B cell (primary cell): ENCODE results near the gene NRDE2. TPM values are rescaled to one million over a fixed set of nuclear protein-coding genes. Genes with fewer than 3 reads are reported as not detected.

Experiments
- ATAC-seq: fragments of 200-7000 bp; cut with Tn5 transposase; one replicate; pipeline ENCODE4 v1.10.0; 2021; ENCODE audit warnings: low read depth, mild to moderate bottlenecking, moderate number of reproducible peaks, moderate library complexity
- CTCF ChIA-PET: fragments of 350-600 bp; sonication (Branson Sonifier 250); formaldehyde crosslinking; loops from one replicate; lab custom pipeline; 2021; ENCODE audit warnings: antibody characterized with exemption, inconsistent platforms; lab: Charles Lee
- POLR2A ChIA-PET: fragments of 350-600 bp; sonication (Branson Sonifier 250); formaldehyde crosslinking; loops from one replicate; lab custom pipeline; 2021; ENCODE audit warnings: antibody characterized with exemption; lab: Charles Lee
- DNase-seq: peaks from one replicate; pipeline ENCODE4 v3.0.0; 2013
- H2AFZ ChIP-seq: 2 replicates; pipeline ENCODE4 v1.6.1; 2012; ENCODE audit warnings: mild to moderate bottlenecking, low read depth, low read length; ENCODE audit not compliant: insufficient read depth, poor library complexity, severe bottlenecking
- H3K27ac ChIP-seq, 2 donors: 1 replicate in 1 of 2; 2 replicates in 1 of 2; pipeline ENCODE4 v1.5.1; 2012 to 2013; ENCODE audit warnings: low read length in 2 of 2, mild to moderate bottlenecking in 2 of 2, moderate library complexity in 1 of 2
- H3K27me3 ChIP-seq, 4 experiments: fragments of 200-600 bp in 1 of 4; sonication (generic) in 1 of 4; replicated peaks in 1 of 4; 1 replicate in 2 of 4; 2 replicates in 2 of 4; pipeline versions ENCODE4 v1.6.1 to v1.7.0; 2013 to 2016; ENCODE audit warnings: low read length in 3 of 4, mild to moderate bottlenecking in 2 of 4, mixed read lengths in 1 of 4, moderate library complexity in 1 of 4; ENCODE audit not compliant: insufficient read depth in 4 of 4, control insufficient read depth in 3 of 4; ENCODE audit errors: control extremely low read depth in 1 of 4
- H3K36me3 ChIP-seq, 2 experiments: replicated peaks in 1 of 2; 1 replicate in 1 of 2; 2 replicates in 1 of 2; pipeline versions ENCODE4 v1.6.1 to v1.7.1; 2013; ENCODE audit warnings: low read length in 1 of 2; ENCODE audit not compliant: insufficient read depth in 2 of 2, control insufficient read depth in 1 of 2; ENCODE audit errors: control extremely low read depth in 1 of 2, extremely low read depth in 1 of 2
- H3K4me1 ChIP-seq, 2 donors: fragments of 200-600 bp in 1 of 2; sonication (generic) in 1 of 2; 1 replicate in 1 of 2; 2 replicates in 1 of 2; pipeline versions ENCODE4 v1.5.1 to v1.6.1; 2013 to 2017; ENCODE audit warnings: low read length in 2 of 2; ENCODE audit not compliant: control insufficient read depth in 2 of 2, insufficient read depth in 2 of 2
- H3K4me2 ChIP-seq: replicated peaks from 2 replicates; pipeline ENCODE3; 2012; ENCODE audit warnings: mild to moderate bottlenecking, low read depth, low read length; ENCODE audit not compliant: poor library complexity, severe bottlenecking
- H3K4me3 ChIP-seq, 5 experiments: fragments of 200-600 bp in 1 of 5; sonication (generic) in 1 of 5; 1 replicate in 3 of 5; 2 replicates in 2 of 5; pipeline versions ENCODE4 v1.5.1 to v1.7.0; 2011 to 2016; ENCODE audit warnings: low read length in 4 of 5, mild to moderate bottlenecking in 4 of 5, low read depth in 2 of 5, control low read depth in 1 of 5, moderate library complexity in 1 of 5; ENCODE audit not compliant: insufficient read depth in 1 of 5; ENCODE audit errors: control extremely low read depth in 1 of 5, extremely low read depth in 1 of 5
- H3K79me2 ChIP-seq: fragments of 200-600 bp; sonication (generic); one replicate; pipeline ENCODE4 v1.6.0; 2016; ENCODE audit warnings: low read length; ENCODE audit not compliant: control insufficient read depth, insufficient read depth
- H3K9ac ChIP-seq: fragments of 200-600 bp; sonication (generic); 2 replicates; pipeline ENCODE4 v1.6.1; 2017; ENCODE audit warnings: mild to moderate bottlenecking, low read length, moderate library complexity
- H3K9me3 ChIP-seq, 3 donors: one replicate each; pipeline versions ENCODE4 v1.6.1 to v1.7.1; 2013; ENCODE audit warnings: low read length in 2 of 3; ENCODE audit not compliant: control insufficient read depth in 2 of 3, insufficient read depth in 1 of 3; ENCODE audit errors: control extremely low read depth in 1 of 3
- H4K20me1 ChIP-seq: 2 replicates; pipeline ENCODE4 v1.6.0; 2012; ENCODE audit warnings: mild to moderate bottlenecking, low read length; ENCODE audit not compliant: insufficient read depth, control insufficient read depth, poor library complexity, severe bottlenecking
- H3K27ac Mint-ChIP-seq: one replicate; pipeline ENCODE4 v1.8.0; 2021; ENCODE audit warnings: mixed read lengths
- H3K27me3 Mint-ChIP-seq: one replicate; pipeline ENCODE4 v1.8.0; 2021; ENCODE audit warnings: mixed read lengths
- H3K4me1 Mint-ChIP-seq: one replicate; pipeline ENCODE4 v1.8.0; 2021; ENCODE audit warnings: mixed read lengths
- H3K4me3 Mint-ChIP-seq: one replicate; pipeline ENCODE4 v1.8.0; 2021; ENCODE audit warnings: mixed read lengths
- H3K9me3 Mint-ChIP-seq: one replicate; pipeline ENCODE4 v1.8.0; 2022; ENCODE audit warnings: mixed read lengths; ENCODE audit not compliant: insufficient read depth
- CTCF ChIP-seq: fragments of 200-600 bp; IDR thresholded peaks from one replicate; pipeline ENCODE4 v1.8.0; 2022; ENCODE audit warnings: antibody characterized with exemption, mild to moderate bottlenecking
- EZH2 ChIP-seq: IDR thresholded peaks from 2 replicates; pipeline ENCODE4 v1.6.1; 2012; ENCODE audit warnings: borderline replicate concordance, low read depth, mild to moderate bottlenecking, moderate library complexity, low read length; ENCODE audit not compliant: insufficient read depth, poor library complexity, severe bottlenecking
- WGBS: methylation state at CpG from one replicate; pipeline ENCODE4 v1.1.5; 2013; ENCODE audit warnings: missing lambda C conversion rate; ENCODE audit not compliant: insufficient coverage; 5-methylcytosine and 5-hydroxymethylcytosine counted together
- intact Hi-C: fragments of 100-400 bp; cut with micrococcal nuclease; formaldehyde crosslinking; loops from one replicate; pipeline ENCODE4 v1.10.0; 2022
- polyA plus RNA-seq: library from polyadenylated mRNA; depleted of rRNA; stranded (reverse); fragments of >200 nt; gene quantifications from 2 replicates; pipeline ENCODE4 v1.2.3, GENCODE V29; 2012
- total RNA-seq, 2 donors: library from RNA; stranded (reverse); fragments of 120-200 nt in 1 of 2; gene quantifications; 1 replicate in 1 of 2; 2 replicates in 1 of 2; pipeline versions ENCODE4 v1.2.3 to v1.2.4, GENCODE V29; 2013 to 2022

Gene NRDE2
- total and polyA plus RNA-seq, 2 donors (not counting 1 experiment from before 2014, with no cell fraction given) = 5.3 to 35.8 TPM

GRCh38 chr14:90297876-90298629 is 33.7 kb downstream of the NRDE2 start:
- 94% methylated on average over 9 of the region's 11 CpGs for WGBS
- no peak overlapping the region for H3K27ac Mint-ChIP-seq

More at GRCh38 chr14:90297876-90298629, 33.7 kb downstream of the NRDE2 start:
- no peaks in the 10 kb centered on the region for H3K9me3 ChIP-seq
- Mint-ChIP-seq H3K4me3 (no peak overlapping the region), H3K9me3 (no peaks in the 10 kb centered on the region), H3K27me3 (no peaks in the 10 kb centered on the region), H3K4me1 (peaks cover 5% of the 10 kb centered on the region)
- ATAC-seq (no peak), DNase-seq (no peak)
- CTCF ChIA-PET = interaction anchor here (0.7 kb wide), 1 partner anchor 446 kb away, joined by 3 read pairs; no protein-coding TSS in a partner anchor
- no peak overlapping the region for H3K4me2 ChIP-seq
- peaks cover 3 to 42% of the 10 kb centered on the region in 2 experiments for H3K36me3 ChIP-seq
- POLR2A ChIA-PET = no interaction called here
- TF ChIP-seq EZH2 = no peak
- no peak for TF ChIP-seq CTCF
- intact Hi-C loops = no loop called here
- H3K79me2 ChIP-seq = no peaks in the 10 kb centered on the region
- H3K27ac ChIP-seq = no peak overlapping the region
- H3K4me3 ChIP-seq = no peak overlapping the region
- H4K20me1 ChIP-seq = no peaks in the 10 kb centered on the region
- no peak overlapping the region for H3K9ac ChIP-seq
- H3K4me1 ChIP-seq = no peaks in the 10 kb centered on the region
- H3K27me3 ChIP-seq = no peaks in the 10 kb centered on the region
- H2AFZ ChIP-seq = no peak overlapping the region
